DMS153 (cell line): ENCODE data around the gene TAMM41.
"Not testable (repeated sequence)": the region's sequence is repeated elsewhere in the genome, so short reads cannot be mapped to it uniquely, and the experiment has no call there.

ENCODE experiments used
- DNase-seq: peaks from one replicate; lab custom pipeline; 2025; lab: John Stamatoyannopoulos, UW

Gene TAMM41

DNA sequence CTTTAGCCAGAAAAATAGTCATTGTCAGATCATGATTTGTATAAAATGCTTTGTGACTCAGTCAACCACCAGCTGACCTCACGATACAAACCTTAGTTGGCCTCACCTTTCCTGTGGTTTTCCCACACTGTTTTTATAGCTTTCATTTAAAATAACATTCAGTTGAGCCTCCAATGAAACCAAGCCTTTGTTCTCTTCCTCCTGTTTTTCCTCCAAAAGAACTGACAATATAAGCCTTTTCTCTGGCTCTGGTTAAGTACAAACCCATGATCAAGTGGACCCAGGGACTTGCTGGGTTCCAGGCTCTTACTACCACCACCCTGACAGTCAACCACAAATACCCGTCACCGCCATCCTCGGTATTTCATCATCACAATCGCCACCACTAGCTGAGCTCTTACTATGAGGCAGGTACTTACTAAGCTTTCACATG, 81.7 kb downstream of the TAMM41 start:
- no peak for DNase-seq

GRCh38 chr3:11759996-11760395, 86.7 kb downstream of the TAMM41 start:
- DNase-seq: no peak

GRCh38 chr3:11757929-11758328, 88.8 kb downstream of the TAMM41 start:
- no peak for DNase-seq

GRCh38 chr3:11757441-11757875, 89.2 kb downstream of the TAMM41 start:
- DNase-seq: no peak

DNA sequence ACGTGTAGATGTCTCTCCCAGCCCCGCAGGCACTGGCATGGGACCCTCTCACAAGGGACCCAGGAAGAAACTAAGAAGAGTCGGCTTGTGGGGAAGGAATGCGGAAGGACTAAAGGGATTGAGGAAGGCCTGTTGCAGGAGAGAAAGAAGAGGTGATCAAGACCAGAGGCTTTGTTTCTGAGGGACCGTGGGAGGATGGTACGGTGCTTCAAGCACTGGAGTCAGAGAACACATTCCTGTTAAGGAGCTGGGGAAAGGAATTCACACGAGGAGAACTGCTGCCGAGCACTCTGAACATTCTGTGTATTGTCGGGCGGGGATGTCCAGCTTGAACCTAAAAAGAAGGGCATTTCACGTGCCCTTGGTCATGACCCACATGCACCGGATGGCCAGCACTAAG, 91.4 kb downstream of the TAMM41 start:
- DNase-seq: no peak

DNA sequence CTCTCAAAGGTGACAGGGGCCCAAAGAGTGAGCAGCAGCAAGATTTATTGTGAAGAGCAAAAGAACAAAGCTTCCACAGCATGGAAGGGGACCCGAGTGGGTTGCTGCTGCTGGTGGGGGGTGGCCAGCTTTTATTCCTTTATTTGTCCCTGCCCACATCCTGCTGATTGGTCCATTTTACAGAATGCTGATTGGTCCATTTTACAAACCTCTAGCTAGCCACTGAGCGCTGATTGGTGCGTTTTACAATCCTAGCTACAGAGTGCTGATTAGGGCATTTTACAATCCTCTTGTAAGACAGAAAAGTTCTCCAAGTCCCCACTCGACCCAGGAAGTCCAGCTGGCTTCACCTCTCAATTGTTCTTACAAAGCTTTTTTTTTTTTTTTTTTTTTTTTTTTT, 94.4 kb downstream of the TAMM41 start:
- not testable (repeated sequence) for DNase-seq

- not testable (repeated sequence) for DNase-seq
Observed at GRCh38 chr3:11748306-11748705, 98.4 kb downstream of the TAMM41 start.
